H9 (cell line): ENCODE results near the gene PREB. TPM values are rescaled to one million over a fixed set of nuclear protein-coding genes. Genes with fewer than 3 reads are reported as not detected.

Experiments used
- DNase-seq: peaks from one replicate; pipeline ENCODE4 v3.0.0-alpha.2; 2017
- H2AFZ ChIP-seq: one replicate; pipeline ENCODE4 v1.6.1; 2013; ENCODE audit warnings: mild to moderate bottlenecking, low read length, control low read depth, moderate library complexity
- H2AK5ac ChIP-seq: 2 replicates; pipeline ENCODE4 v1.6.1; 2013; ENCODE audit warnings: low read length, control low read depth, mixed read lengths; ENCODE audit not compliant: insufficient read length
- H2BK120ac ChIP-seq: one replicate; pipeline ENCODE4 v1.6.1; 2013; ENCODE audit warnings: low read depth, mild to moderate bottlenecking, low read length, control low read depth, inconsistent platforms; ENCODE audit not compliant: poor library complexity, severe bottlenecking
- H2BK12ac ChIP-seq: 2 replicates; pipeline ENCODE4 v1.6.1; 2013; ENCODE audit warnings: low read length, control low read depth, mixed read lengths, low read depth; ENCODE audit not compliant: insufficient read length
- H2BK15ac ChIP-seq: 2 replicates; pipeline ENCODE4 v1.6.1; 2013; ENCODE audit warnings: low read depth, low read length, control low read depth
- H2BK20ac ChIP-seq: one replicate; pipeline ENCODE4 v1.6.1; 2013; ENCODE audit warnings: low read depth, mild to moderate bottlenecking, low read length, control low read depth, inconsistent platforms; ENCODE audit not compliant: poor library complexity, severe bottlenecking
- H2BK5ac ChIP-seq: 2 replicates; pipeline ENCODE4 v1.6.1; 2013; ENCODE audit warnings: low read length, control low read depth, mixed read lengths; ENCODE audit not compliant: insufficient read length
- H3K14ac ChIP-seq: 2 replicates; pipeline ENCODE4 v1.6.1; 2013; ENCODE audit warnings: low read length, control low read depth; ENCODE audit not compliant: insufficient read depth
- H3K18ac ChIP-seq: 2 replicates; pipeline ENCODE4 v1.6.1; 2013; ENCODE audit warnings: low read depth, mild to moderate bottlenecking, mixed read lengths, low read length, control low read depth; ENCODE audit not compliant: insufficient read length
- H3K23ac ChIP-seq: 2 replicates; pipeline ENCODE4 v1.6.1; 2013; ENCODE audit warnings: low read length, control low read depth, mixed read lengths, low read depth; ENCODE audit not compliant: insufficient read length
- H3K23me2 ChIP-seq: 2 replicates; pipeline ENCODE4 v1.6.1; 2013; ENCODE audit warnings: low read depth, mild to moderate bottlenecking, mixed read lengths, low read length, control low read depth; ENCODE audit not compliant: insufficient read length, poor library complexity, severe bottlenecking
- H3K27ac ChIP-seq: 2 replicates; pipeline ENCODE4 v1.5.1; 2013; ENCODE audit warnings: low read length, control low read depth, mixed read lengths, low read depth; ENCODE audit not compliant: insufficient read length
- H3K27me3 ChIP-seq: 2 replicates; pipeline ENCODE4 v1.6.1; 2013; ENCODE audit warnings: low read length, control low read depth, inconsistent platforms; ENCODE audit not compliant: insufficient read depth
- H3K4ac ChIP-seq: 2 replicates; pipeline ENCODE4 v1.6.1; 2013; ENCODE audit warnings: low read depth, mild to moderate bottlenecking, control low read depth, inconsistent platforms, low read length, moderate library complexity
- H3K4me1 ChIP-seq: 2 replicates; pipeline ENCODE4 v1.6.1; 2013; ENCODE audit warnings: low read length, control low read depth, inconsistent platforms; ENCODE audit not compliant: insufficient read depth
- H3K4me2 ChIP-seq: 2 replicates; pipeline ENCODE4 v1.6.1; 2013; ENCODE audit warnings: low read length, control low read depth, mixed read lengths; ENCODE audit not compliant: insufficient read length, insufficient read depth
- H3K56ac ChIP-seq: 2 replicates; pipeline ENCODE4 v1.6.1; 2013; ENCODE audit warnings: low read depth, mild to moderate bottlenecking, mixed read lengths, low read length, control low read depth; ENCODE audit not compliant: insufficient read length
- H3K79me1 ChIP-seq: 2 replicates; pipeline ENCODE4 v1.6.1; 2013; ENCODE audit warnings: low read depth, mild to moderate bottlenecking, moderate library complexity, low read length, control low read depth, inconsistent platforms; ENCODE audit not compliant: insufficient read depth, poor library complexity, severe bottlenecking
- H3K79me2 ChIP-seq: 2 replicates; pipeline ENCODE4 v1.6.1; 2013; ENCODE audit warnings: low read length, control low read depth, inconsistent platforms; ENCODE audit not compliant: insufficient read depth
- H3K9ac ChIP-seq: 2 replicates; pipeline ENCODE4 v1.6.1; 2013; ENCODE audit warnings: low read length, control low read depth, mixed read lengths; ENCODE audit not compliant: insufficient read length; ENCODE audit errors: extremely low read depth
- H3K9me3 ChIP-seq: one replicate; pipeline ENCODE4 v1.6.1; 2013; ENCODE audit warnings: low read depth, low read length, inconsistent platforms; ENCODE audit not compliant: control insufficient read depth
- H3T11ph ChIP-seq: one replicate; pipeline ENCODE4 v1.6.1; 2013; ENCODE audit warnings: mild to moderate bottlenecking, low read length, control low read depth, inconsistent platforms
- H4K20me1 ChIP-seq: one replicate; pipeline ENCODE4 v1.6.1; 2013; ENCODE audit not compliant: control insufficient read depth, insufficient read length, insufficient read depth
- H4K5ac ChIP-seq: 2 replicates; pipeline ENCODE4 v1.6.1; 2013; ENCODE audit warnings: low read depth, mild to moderate bottlenecking, mixed read lengths, low read length, control low read depth; ENCODE audit not compliant: insufficient read length
- H4K8ac ChIP-seq: replicated peaks from 2 replicates; pipeline ENCODE4 v1.6.1; 2013; ENCODE audit warnings: low read length, control low read depth, mixed read lengths, low read depth; ENCODE audit not compliant: insufficient read length
- H4K91ac ChIP-seq: 2 replicates; pipeline ENCODE4 v1.6.1; 2013; ENCODE audit warnings: low read depth, mild to moderate bottlenecking, moderate library complexity, mixed read lengths, low read length, control low read depth; ENCODE audit not compliant: insufficient read length
- H3K27ac Mint-ChIP-seq, 3 experiments: 2 replicates in 2 of 3; 3 replicates in 1 of 3; pipeline ENCODE4 v1.8.0; 2020 to 2021; ENCODE audit warnings: mixed read lengths in 3 of 3, mild to moderate bottlenecking in 1 of 3, moderate library complexity in 1 of 3
- H3K27me3 Mint-ChIP-seq: 2 replicates; pipeline ENCODE4 v1.8.0; 2021; ENCODE audit warnings: low read depth, mild to moderate bottlenecking, moderate library complexity, mixed read lengths
- H3K36me3 Mint-ChIP-seq, 3 experiments: 2 replicates in 2 of 3; 3 replicates in 1 of 3; pipeline ENCODE4 v1.8.0; 2020 to 2021; ENCODE audit warnings: low read depth in 3 of 3, mixed read lengths in 3 of 3; ENCODE audit not compliant: insufficient read depth in 1 of 3
- H3K4me1 Mint-ChIP-seq, 2 experiments: 2 replicates each; pipeline ENCODE4 v1.8.0; 2020; ENCODE audit warnings: mixed read lengths in 2 of 2
- H3K4me3 Mint-ChIP-seq, 2 experiments: 2 replicates in 1 of 2; 3 replicates in 1 of 2; pipeline ENCODE4 v1.8.0; 2020 to 2021; ENCODE audit warnings: mild to moderate bottlenecking in 2 of 2, mixed read lengths in 2 of 2, moderate library complexity in 1 of 2
- H3K9me3 Mint-ChIP-seq, 2 experiments: 2 replicates in 1 of 2; 3 replicates in 1 of 2; pipeline ENCODE4 v1.8.0; 2020; ENCODE audit warnings: mild to moderate bottlenecking in 2 of 2, mixed read lengths in 2 of 2, moderate library complexity in 1 of 2
- WGBS: extraction: QIAGEN DNeasy Blood & Tissue Kit; methylation state at CpG from one replicate; pipeline ENCODE4 v1.1.7; 2013; ENCODE audit warnings: missing lambda C conversion rate, low lambda C conversion rate, mixed read lengths; ENCODE audit not compliant: insufficient read length; ENCODE audit errors: extremely low coverage; 5-methylcytosine and 5-hydroxymethylcytosine counted together
- total RNA-seq: library from RNA; stranded (reverse); gene quantifications from 2 replicates; pipeline ENCODE4 v1.2.1, GENCODE V29; 2021
- TF ChIP-seq, protein P1 (sequence below): fragments of 200-600 bp; sonication (generic); conservative IDR thresholded peaks from 3 replicates; pipeline ENCODE4 v1.8.0; 2021; ENCODE audit warnings: antibody characterized with exemption, mild to moderate bottlenecking

PREB gene
- total RNA-seq, 1 experiment from 2014 or later, result 43.6 TPM

DNA sequence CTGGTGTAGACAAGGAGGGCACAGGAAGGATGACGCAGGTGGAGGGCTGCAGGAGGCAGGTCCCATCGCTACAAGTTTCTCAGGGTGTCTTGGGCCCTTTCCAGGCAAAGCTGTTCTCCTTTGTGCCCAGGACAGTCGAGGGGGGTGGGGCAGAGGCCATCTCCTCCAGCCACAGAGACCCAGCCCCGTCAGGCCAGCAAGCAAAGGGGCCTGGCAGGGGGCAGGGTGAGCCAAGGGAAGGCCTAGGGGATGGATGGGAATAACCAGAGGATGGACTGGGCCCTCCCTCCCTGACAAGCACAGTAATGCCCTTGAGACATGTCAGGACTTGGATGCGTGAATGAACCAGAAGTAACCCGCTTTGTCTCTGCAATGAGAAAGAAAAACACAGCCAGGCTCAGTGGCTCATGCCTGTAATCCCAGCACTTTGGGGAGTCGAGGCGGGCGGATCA, 20.7 kb upstream of the PREB start:
- Histone ChIP-seq H3K79me1 (no peaks in the 10 kb centered on the region), H4K91ac (no peak overlapping the region), H3K56ac (no peak overlapping the region), H3K27me3 (no peaks in the 10 kb centered on the region), H2BK20ac (no peak overlapping the region), H2BK5ac (no peak overlapping the region), H3K18ac (no peak overlapping the region), H2BK15ac (no peak overlapping the region), H4K20me1 (no peaks in the 10 kb centered on the region), H2BK12ac (no peak overlapping the region), H3K4me2 (no peak overlapping the region), H3K9ac (no peak overlapping the region), H4K8ac (no peak overlapping the region), H4K5ac (no peak overlapping the region), H3K4ac (no peak overlapping the region), H2AFZ (no peak overlapping the region), H2AK5ac (no peak overlapping the region), H3K23ac (no peak overlapping the region), H2BK120ac (no peak overlapping the region), H3K79me2 (no peaks in the 10 kb centered on the region), H3K9me3 (no peaks in the 10 kb centered on the region), H3K27ac (no peak overlapping the region), H3T11ph (no peak overlapping the region), H3K14ac (no peak overlapping the region; the same call in 1 of the 2 replicates), H3K4me1 (no peaks in the 10 kb centered on the region), H3K23me2 (no peaks in the 10 kb centered on the region)
- no peak for DNase-seq
- Mint-ChIP-seq H3K27ac (peak overlapping the region in 1 of 3 experiments; percentile 74; a peak in 1 of 7 replicates), H3K36me3 (no peaks in the 10 kb centered on the region), H3K27me3 (peaks cover 2% of the 10 kb centered on the region; the same call in 1 of the 2 replicates), H3K4me3 (no peak overlapping the region), H3K9me3 (peaks cover 0 to 2% of the 10 kb centered on the region in 2 experiments; a peak in 2 of 5 replicates), H3K4me1 (peaks cover 4 to 12% of the 10 kb centered on the region in 2 experiments)
- TF ChIP-seq, protein P1, sequence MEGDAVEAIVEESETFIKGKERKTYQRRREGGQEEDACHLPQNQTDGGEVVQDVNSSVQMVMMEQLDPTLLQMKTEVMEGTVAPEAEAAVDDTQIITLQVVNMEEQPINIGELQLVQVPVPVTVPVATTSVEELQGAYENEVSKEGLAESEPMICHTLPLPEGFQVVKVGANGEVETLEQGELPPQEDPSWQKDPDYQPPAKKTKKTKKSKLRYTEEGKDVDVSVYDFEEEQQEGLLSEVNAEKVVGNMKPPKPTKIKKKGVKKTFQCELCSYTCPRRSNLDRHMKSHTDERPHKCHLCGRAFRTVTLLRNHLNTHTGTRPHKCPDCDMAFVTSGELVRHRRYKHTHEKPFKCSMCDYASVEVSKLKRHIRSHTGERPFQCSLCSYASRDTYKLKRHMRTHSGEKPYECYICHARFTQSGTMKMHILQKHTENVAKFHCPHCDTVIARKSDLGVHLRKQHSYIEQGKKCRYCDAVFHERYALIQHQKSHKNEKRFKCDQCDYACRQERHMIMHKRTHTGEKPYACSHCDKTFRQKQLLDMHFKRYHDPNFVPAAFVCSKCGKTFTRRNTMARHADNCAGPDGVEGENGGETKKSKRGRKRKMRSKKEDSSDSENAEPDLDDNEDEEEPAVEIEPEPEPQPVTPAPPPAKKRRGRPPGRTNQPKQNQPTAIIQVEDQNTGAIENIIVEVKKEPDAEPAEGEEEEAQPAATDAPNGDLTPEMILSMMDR, result no peak
- WGBS, result no CpG with 5 or more reads among the region's 9 CpGs
